ENCODE results near the gene ENTPD8. TPM values are rescaled to one million over a fixed set of nuclear protein-coding genes. Genes with fewer than 3 reads are reported as not detected.
"Not testable (repeated sequence)": the region's sequence is repeated elsewhere in the genome, so short reads cannot be mapped to it uniquely, and the experiment has no call there.

Gene ENTPD8
- total RNA-seq, 2 donors from 2014 or later, result not detected

GRCh38 chr9:137466389-137467085, 25.4 kb upstream of the ENTPD8 start:
- H3K36me3 Mint-ChIP-seq (ENCODE audit: insufficient read depth in 2 of 2); DNase-seq; H3K4me1 Mint-ChIP-seq (ENCODE audit: low read depth); H3K4me3 Mint-ChIP-seq; ATAC-seq (replicated peaks in 1 of 2); H3K27ac Mint-ChIP-seq; H3K9me3 Mint-ChIP-seq: not testable (repeated sequence)
- peaks cover 14% of the 10 kb centered on the region for H3K27me3 Mint-ChIP-seq (ENCODE audit: low read depth)

DNA sequence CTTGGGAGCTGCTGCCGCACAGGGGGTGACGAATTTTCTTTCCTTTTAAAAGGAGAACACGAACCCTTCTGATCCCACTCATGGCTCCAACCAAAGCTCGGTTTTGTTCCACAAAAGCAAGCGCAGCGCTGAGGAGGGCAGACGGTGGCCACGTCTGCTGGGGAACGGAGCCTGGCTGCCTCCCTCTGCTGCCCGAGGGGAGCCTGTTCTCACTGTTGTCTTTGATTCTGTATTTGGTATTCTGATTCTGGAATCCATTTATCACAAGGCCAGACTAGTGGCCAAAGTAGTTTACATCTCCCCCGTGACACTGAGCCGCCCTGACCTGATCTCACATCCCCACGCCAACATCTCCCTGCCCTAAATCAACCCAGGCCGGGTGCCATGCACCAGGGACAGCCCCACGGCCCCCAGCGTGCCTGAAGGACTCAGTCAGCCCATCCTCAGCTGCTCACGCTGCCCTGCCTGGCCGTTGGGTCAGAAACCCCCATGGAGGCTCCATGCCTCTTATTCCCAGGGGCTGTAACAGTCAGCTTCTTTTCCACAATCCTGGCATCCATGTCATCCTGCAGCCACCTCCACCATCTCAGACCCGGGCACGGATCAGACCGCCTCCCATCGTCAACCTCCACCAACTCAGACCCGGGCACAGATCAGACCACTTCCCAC, 24.7 kb upstream of the ENTPD8 start:
- DNase-seq (no peak), ATAC-seq (replicated peaks in 1 of 2) (no peak)
- H3K27ac Mint-ChIP-seq, result no peak overlapping the region
- no peaks in the 10 kb centered on the region for H3K9me3 Mint-ChIP-seq
- H3K4me1 Mint-ChIP-seq (ENCODE audit: low read depth), result peaks cover 8% of the 10 kb centered on the region
- no peaks in the 10 kb centered on the region for H3K36me3 Mint-ChIP-seq (ENCODE audit: insufficient read depth in 2 of 2)
- peaks cover 13% of the 10 kb centered on the region for H3K27me3 Mint-ChIP-seq (ENCODE audit: low read depth)
- H3K4me3 Mint-ChIP-seq, result no peak overlapping the region

DNA sequence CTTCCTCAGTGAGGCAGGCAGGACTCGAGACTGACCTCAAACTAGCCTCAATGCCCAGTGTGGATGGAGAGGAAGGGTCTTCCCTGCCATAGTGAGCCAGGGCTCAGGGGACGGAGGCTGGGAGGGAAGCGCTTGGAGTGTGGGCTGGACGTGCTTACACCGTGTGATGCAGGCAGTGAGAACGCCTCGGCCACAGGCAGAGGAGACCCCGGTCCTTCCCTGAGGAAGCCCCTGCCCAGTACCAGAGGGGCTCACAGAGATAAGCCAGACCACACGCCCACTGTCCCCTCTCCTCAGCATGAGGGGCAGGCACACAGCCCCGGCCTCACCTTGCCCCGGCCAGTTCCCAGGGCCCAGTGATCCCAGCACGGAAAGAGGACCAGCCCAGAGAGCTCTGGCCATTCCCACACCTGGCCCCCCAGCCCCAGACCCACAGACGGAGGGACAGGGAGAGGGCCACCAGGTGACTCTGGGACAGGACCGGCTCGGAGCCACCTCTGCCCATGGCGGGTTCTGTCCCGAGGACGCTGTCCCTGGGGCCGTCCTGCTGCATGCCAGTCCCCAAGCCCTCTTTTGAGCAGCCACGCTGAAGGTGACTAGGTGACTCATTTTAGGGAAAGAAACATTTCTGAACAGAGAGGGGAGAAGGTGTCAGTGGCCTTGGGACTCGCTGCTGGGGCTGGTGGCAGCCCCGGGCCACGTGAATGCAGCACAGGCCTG, 24.0 kb upstream of the ENTPD8 start:
- Mint-ChIP-seq H3K4me1 (ENCODE audit: low read depth) (peaks cover 4% of the 10 kb centered on the region), H3K36me3 (ENCODE audit: insufficient read depth in 2 of 2) (no peaks in the 10 kb centered on the region), H3K27ac (no peak overlapping the region), H3K27me3 (ENCODE audit: low read depth) (peaks cover 8% of the 10 kb centered on the region), H3K9me3 (no peaks in the 10 kb centered on the region), H3K4me3 (no peak overlapping the region)
- no peak for ATAC-seq (replicated peaks in 1 of 2)
- DNase-seq, result no peak

DNA sequence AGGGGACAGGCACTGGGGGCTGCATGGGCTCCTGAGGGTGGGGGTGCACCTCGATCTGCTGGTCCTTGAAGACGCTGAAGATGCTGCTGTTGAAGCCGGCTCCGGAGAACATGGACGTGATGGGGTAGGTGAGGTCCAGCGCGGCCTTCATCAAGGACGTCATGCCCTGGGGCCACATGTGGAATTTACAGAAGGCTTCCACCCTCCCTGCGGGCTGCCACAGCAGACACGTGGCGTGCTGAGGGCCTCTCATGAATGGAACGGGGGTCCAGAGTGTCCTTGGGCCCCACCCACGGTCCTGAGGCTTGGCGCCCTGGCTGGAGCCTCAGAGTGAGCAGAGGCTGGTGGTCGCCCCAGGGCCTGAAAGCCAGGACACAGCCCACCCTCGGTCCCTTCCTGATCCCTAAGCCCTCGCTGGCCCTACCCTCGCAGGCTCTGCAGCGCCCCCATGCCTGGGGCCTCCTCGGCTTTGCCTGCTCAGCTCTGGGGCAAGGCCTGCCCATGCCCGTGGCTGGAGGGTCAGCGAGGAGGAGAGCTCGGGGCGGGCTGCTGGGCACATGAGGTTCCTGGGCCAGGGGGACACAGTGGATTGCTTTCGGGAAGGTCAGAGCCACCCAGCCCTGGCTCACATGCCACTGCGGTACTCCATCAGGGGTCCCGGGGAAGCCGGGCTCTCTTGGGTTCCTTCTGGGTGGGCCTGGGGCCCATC, 23.3 kb upstream of the ENTPD8 start:
- DNase-seq, result no peak

DNA sequence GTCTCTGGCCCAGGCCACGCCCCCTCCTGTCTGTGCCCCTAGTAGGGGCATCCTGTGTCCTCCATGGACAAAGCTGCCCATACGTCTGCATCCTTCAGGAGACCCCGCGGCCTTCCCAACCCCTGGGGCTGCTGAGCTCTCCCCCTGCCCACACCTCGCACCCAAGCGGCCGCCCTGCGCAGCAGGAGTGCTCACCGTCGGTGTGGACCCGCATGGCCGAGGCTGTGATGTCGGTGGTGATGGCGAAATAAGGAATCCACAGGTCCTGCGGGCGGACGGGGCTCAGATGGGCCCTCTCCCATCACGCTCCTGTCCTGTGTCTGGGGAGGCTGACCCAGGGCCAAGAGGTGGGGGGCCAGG, 22.8 kb upstream of the ENTPD8 start:
- DNase-seq (no peak), ATAC-seq (replicated peaks in 1 of 2) (no peak)
- peaks cover 11% of the 10 kb centered on the region for H3K4me1 Mint-ChIP-seq (ENCODE audit: low read depth)
- H3K4me3 Mint-ChIP-seq, result peak overlapping the region in 1 of 2 donors; percentile 34
- no peaks in the 10 kb centered on the region for H3K36me3 Mint-ChIP-seq (ENCODE audit: insufficient read depth in 2 of 2)
- no peak overlapping the region for H3K27ac Mint-ChIP-seq
- H3K27me3 Mint-ChIP-seq (ENCODE audit: low read depth), result no peaks in the 10 kb centered on the region
- H3K9me3 Mint-ChIP-seq, result no peaks in the 10 kb centered on the region

More for the DNA sequence above, 23.3 kb upstream of the ENTPD8 start:
- no peak for ATAC-seq (replicated peaks in 1 of 2)
- peaks cover 10% of the 10 kb centered on the region for H3K4me1 Mint-ChIP-seq (ENCODE audit: low read depth)
- H3K27me3 Mint-ChIP-seq (ENCODE audit: low read depth), result peaks cover 5% of the 10 kb centered on the region
- H3K4me3 Mint-ChIP-seq, result no peak overlapping the region
- H3K27ac Mint-ChIP-seq, result no peak overlapping the region
- no peaks in the 10 kb centered on the region for H3K36me3 Mint-ChIP-seq (ENCODE audit: insufficient read depth in 2 of 2)
- H3K9me3 Mint-ChIP-seq, result no peaks in the 10 kb centered on the region

DNA sequence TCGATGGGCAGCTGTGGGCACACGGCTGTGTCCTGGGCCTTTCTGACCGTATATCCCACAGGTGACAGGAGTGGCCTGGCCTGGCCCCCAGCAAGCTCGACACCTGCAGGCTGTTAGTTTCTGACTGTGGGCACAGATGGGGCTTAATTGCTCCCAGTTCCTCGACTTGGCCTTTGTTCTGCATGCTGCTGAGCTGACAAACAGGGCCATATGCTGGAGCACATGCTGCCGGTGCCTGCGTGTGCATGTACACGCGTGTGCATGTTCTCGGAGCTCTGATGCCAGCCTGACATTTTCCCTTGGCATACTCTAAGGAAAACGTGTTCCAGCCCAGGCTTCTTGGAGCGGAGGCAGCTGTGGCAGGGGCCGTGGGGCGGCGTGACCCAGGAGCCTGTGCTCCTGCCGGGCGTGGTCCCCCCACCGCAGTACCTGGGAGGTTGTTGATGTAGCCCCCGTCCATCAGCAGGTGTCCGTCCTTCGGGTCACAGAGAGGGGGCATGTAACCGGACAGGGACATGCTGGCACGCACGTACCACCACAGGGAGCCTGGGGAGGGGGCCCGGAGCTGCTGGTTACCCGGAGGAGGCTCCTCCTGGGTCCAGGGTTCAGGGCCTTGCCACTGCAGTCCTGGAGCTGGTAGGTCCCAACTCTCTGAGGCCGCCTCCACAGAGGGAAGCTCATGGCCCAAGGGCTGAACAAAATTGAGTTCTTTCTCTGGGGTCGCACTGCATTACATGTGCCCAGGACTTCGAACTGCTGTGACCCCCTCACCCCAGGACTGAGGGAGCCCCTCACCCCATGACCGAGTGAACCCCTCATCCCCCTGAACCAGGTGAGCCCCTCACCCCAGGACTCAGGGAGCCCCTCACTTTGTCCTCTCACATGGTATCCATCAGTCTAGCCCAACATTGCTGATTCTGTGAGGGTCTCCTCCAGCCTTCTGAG, 22.1 kb upstream of the ENTPD8 start:
- Mint-ChIP-seq H3K9me3 (no peaks in the 10 kb centered on the region), H3K27me3 (ENCODE audit: low read depth) (no peaks in the 10 kb centered on the region), H3K4me3 (peak overlapping the region; percentile 39 to 48), H3K27ac (no peak overlapping the region), H3K36me3 (ENCODE audit: insufficient read depth in 2 of 2) (no peaks in the 10 kb centered on the region), H3K4me1 (ENCODE audit: low read depth) (peaks cover 11% of the 10 kb centered on the region)
- DNase-seq, result no peak
- ATAC-seq (replicated peaks in 1 of 2), result no peak

GRCh38 chr9:137462396-137462985, 21.3 kb upstream of the ENTPD8 start:
- ATAC-seq (replicated peaks in 1 of 2), result no peak
- H3K4me3 Mint-ChIP-seq, result peak overlapping the region; percentile 39 to 76
- H3K27me3 Mint-ChIP-seq (ENCODE audit: low read depth), result no peaks in the 10 kb centered on the region
- H3K4me1 Mint-ChIP-seq (ENCODE audit: low read depth), result peaks cover 14% of the 10 kb centered on the region
- no peak for DNase-seq
- no peak overlapping the region for H3K27ac Mint-ChIP-seq
- H3K36me3 Mint-ChIP-seq (ENCODE audit: insufficient read depth in 2 of 2), result no peaks in the 10 kb centered on the region
- H3K9me3 Mint-ChIP-seq, result no peaks in the 10 kb centered on the region

- peak; percentile 88 to 91 for DNase-seq
- H3K9me3 Mint-ChIP-seq, result no peaks in the 10 kb centered on the region
- no peak overlapping the region for H3K27ac Mint-ChIP-seq
- H3K36me3 Mint-ChIP-seq (ENCODE audit: insufficient read depth in 2 of 2), result no peaks in the 10 kb centered on the region
- peak overlapping the region; percentile 70 to 76 for H3K4me3 Mint-ChIP-seq
- no peaks in the 10 kb centered on the region for H3K27me3 Mint-ChIP-seq (ENCODE audit: low read depth)
- peaks cover 21% of the 10 kb centered on the region for H3K4me1 Mint-ChIP-seq (ENCODE audit: low read depth)
- peak; percentile 79 to 80 for ATAC-seq (replicated peaks in 1 of 2)
These were observed 20.7 kb upstream of the ENTPD8 start for GRCh38 chr9:137461663-137462395.

GRCh38 chr9:137461316-137461662, 20.1 kb upstream of the ENTPD8 start:
- Mint-ChIP-seq H3K27me3 (ENCODE audit: low read depth) (no peaks in the 10 kb centered on the region), H3K4me1 (ENCODE audit: low read depth) (peaks cover 22% of the 10 kb centered on the region), H3K27ac (no peak overlapping the region), H3K9me3 (no peaks in the 10 kb centered on the region), H3K4me3 (peak overlapping the region; percentile 47 to 65), H3K36me3 (ENCODE audit: insufficient read depth in 2 of 2) (no peaks in the 10 kb centered on the region)
- DNase-seq (no peak), ATAC-seq (replicated peaks in 1 of 2) (no peak)

GRCh38 chr9:137460363-137461315, 19.5 kb upstream of the ENTPD8 start:
- ATAC-seq (replicated peaks in 1 of 2) (no peak), DNase-seq (no peak)
- no peak overlapping the region for H3K27ac Mint-ChIP-seq
- H3K36me3 Mint-ChIP-seq (ENCODE audit: insufficient read depth in 2 of 2), result no peaks in the 10 kb centered on the region
- peaks cover 28% of the 10 kb centered on the region for H3K4me1 Mint-ChIP-seq (ENCODE audit: low read depth)
- H3K4me3 Mint-ChIP-seq, result peak overlapping the region; percentile 47 to 70
- no peaks in the 10 kb centered on the region for H3K27me3 Mint-ChIP-seq (ENCODE audit: low read depth)
- H3K9me3 Mint-ChIP-seq, result no peaks in the 10 kb centered on the region
